GM12878 (cell line): ENCODE data around the gene PINK1. TPM values are rescaled to one million over a fixed set of nuclear protein-coding genes. Genes with fewer than 3 reads are reported as not detected.
A peak's percentile ranks its signal among the peaks of the same experiment; 100 is the strongest.

Source experiments
- ATAC-seq: fragments of 200-7000 bp; cut with Tn5 transposase; 3 replicates; pipeline ENCODE4 v1.9.1; 2020; ENCODE audit warnings: mild to moderate bottlenecking, moderate library complexity
- BruUV-seq: library from RNA; stranded (reverse); fragments of 400-500 nt; replicated peaks from 2 replicates; lab custom pipeline; 2021; lab: Mats Ljungman, UMichigan
- CTCF ChIA-PET: fragments of 300-600 bp; sonication (Branson Sonifier 250); formaldehyde crosslinking; extraction: SDS; loops from one replicate; lab custom pipeline; 2021; ENCODE audit warnings: inconsistent platforms; lab: Yijun Ruan, JAX
- POLR2A ChIA-PET: fragments of 350-600 bp; formaldehyde crosslinking; extraction: SDS; loops from one replicate; lab custom pipeline; 2021; ENCODE audit warnings: inconsistent platforms; lab: Charles Lee
- RAD21 ChIA-PET: fragments of 300-600 bp; sonication (Branson Sonifier 250); formaldehyde crosslinking; loops from one replicate; lab custom pipeline; 2023; ENCODE audit warnings: antibody characterized with exemption; ENCODE audit not compliant: unreplicated experiment; lab: Charles Lee
- SMC1A ChIA-PET: fragments of 300-600 bp; sonication (Branson Sonifier 250); formaldehyde crosslinking; loops from one replicate; lab custom pipeline; 2023; ENCODE audit not compliant: unreplicated experiment, uncharacterized antibody; lab: Charles Lee
- DNase-seq: peaks from one replicate; pipeline ENCODE4 v3.0.0-alpha.2; 2011; ENCODE audit warnings: low read depth, low spot score
- FAIRE-seq: peaks from 3 replicates; lab custom pipeline; 2011; peaks lifted over from hg19 to GRCh38; lab: Jason Lieb, UNC
- H2AFZ ChIP-seq: 2 replicates; pipeline ENCODE4 v1.6.0; 2011; ENCODE audit warnings: low read depth, low read length, control low read depth; ENCODE audit not compliant: control insufficient read depth
- H3K27ac ChIP-seq: 2 replicates; pipeline ENCODE4 v1.5.1; 2011; ENCODE audit warnings: control low read depth; ENCODE audit not compliant: control insufficient read depth, insufficient read depth
- H3K27me3 ChIP-seq, 2 experiments: replicated peaks in 1 of 2; 2 replicates each; pipeline versions ENCODE4 v1.6.0 to v1.6.1; 2011; ENCODE audit warnings: low read length in 1 of 2; ENCODE audit not compliant: control insufficient read depth in 2 of 2, insufficient read depth in 2 of 2
- H3K36me3 ChIP-seq, 2 experiments: 2 replicates each; pipeline ENCODE4 v1.5.1; 2011; ENCODE audit warnings: low read length in 1 of 2; ENCODE audit not compliant: control insufficient read depth in 2 of 2, insufficient read depth in 2 of 2
- H3K4me1 ChIP-seq: 2 replicates; pipeline ENCODE4 v1.6.1; 2011; ENCODE audit warnings: mild to moderate bottlenecking, low read length, moderate library complexity, mixed read lengths; ENCODE audit not compliant: control insufficient read depth, insufficient read depth
- H3K4me2 ChIP-seq: 2 replicates; pipeline ENCODE4 v1.6.0; 2011; ENCODE audit warnings: control low read depth; ENCODE audit not compliant: control insufficient read depth, insufficient read depth
- H3K4me3 ChIP-seq: fragments of 200-600 bp; sonication (generic); 2 replicates; pipeline ENCODE4 v1.5.1; 2016
- H3K79me2 ChIP-seq: 2 replicates; pipeline ENCODE4 v1.6.0; 2011; ENCODE audit warnings: low read length; ENCODE audit not compliant: control insufficient read depth, insufficient read depth
- H3K9ac ChIP-seq: 2 replicates; pipeline ENCODE4 v1.8.0; 2011; ENCODE audit warnings: low read length, control low read depth, mixed read lengths; ENCODE audit not compliant: control insufficient read depth, insufficient read depth
- H3K9me3 ChIP-seq: replicated peaks from 3 replicates; pipeline ENCODE4 v1.5.1; 2011; ENCODE audit warnings: mild to moderate bottlenecking, low read length; ENCODE audit not compliant: control insufficient read depth, insufficient read depth
- H4K20me1 ChIP-seq: 2 replicates; pipeline ENCODE4 v1.6.0; 2011; ENCODE audit not compliant: control insufficient read depth, insufficient read depth
- ATF7 ChIP-seq: fragments of 450-650 bp; IDR thresholded peaks from 2 replicates; pipeline ENCODE4 v1.6.1; 2016; ENCODE audit warnings: low read depth, mild to moderate bottlenecking
- DPF2 ChIP-seq: fragments of 450-650 bp; IDR thresholded peaks from 2 replicates; pipeline ENCODE4 v1.6.1; 2017; ENCODE audit warnings: mild to moderate bottlenecking
- MTA2 ChIP-seq: fragments of 450-650 bp; IDR thresholded peaks from 2 replicates; pipeline ENCODE4 v1.6.1; 2016; ENCODE audit warnings: low read depth, mild to moderate bottlenecking, moderate library complexity
- REST ChIP-seq: IDR thresholded peaks from 2 replicates; pipeline ENCODE4 v1.6.1; 2012; ENCODE audit warnings: mild to moderate bottlenecking, low read depth, low read length
- SIX5 ChIP-seq: IDR thresholded peaks from 2 replicates; pipeline ENCODE4 v1.6.1; 2011; ENCODE audit warnings: mild to moderate bottlenecking, low read depth, low read length, moderate library complexity; ENCODE audit not compliant: severe bottlenecking
- TCF7 ChIP-seq: IDR thresholded peaks from 2 replicates; pipeline ENCODE4 v1.6.1; 2014; ENCODE audit warnings: antibody characterized with exemption, borderline replicate concordance
- YY1 ChIP-seq: IDR thresholded peaks from 2 replicates; pipeline ENCODE4 v1.6.1; 2011; ENCODE audit warnings: low read depth, mild to moderate bottlenecking, low read length
- WGBS: methylation state at CpG from one replicate; pipeline ENCODE4 v1.1.6; 2016; ENCODE audit warnings: low lambda C conversion rate; ENCODE audit not compliant: insufficient replicate concordance, insufficient coverage; ENCODE audit errors: missing lambda C conversion rate; 5-methylcytosine and 5-hydroxymethylcytosine counted together
- in situ Hi-C: fragments of 300-500 bp; cut with MboI; formaldehyde crosslinking; loops from 9 replicates; pipeline ENCODE4 v1.14.3; 2018; ENCODE audit warnings: mixed read lengths
- intact Hi-C: fragments of 100-400 bp; cut with micrococcal nuclease; formaldehyde crosslinking; loops from one replicate; pipeline ENCODE4 v1.14.2; 2022; ENCODE audit not compliant: unreplicated experiment
- polyA plus RNA-seq, 11 experiments: library from polyadenylated mRNA; depleted of rRNA in 4 of 11; unstranded in 6 of 11; stranded (reverse) in 5 of 11; fragments of >200 nt; fragmentation: Nextera tagmentation in 4 of 11; fragmentation: Illumina TruSeq in 1 of 11; extraction: Ambion mirVana in 4 of 11; extraction: Trizol in 1 of 11; gene quantifications; 1 replicate in 1 of 11; 2 replicates in 10 of 11; pipeline versions ENCODE4 v1.2.1 to v1.2.3, GENCODE V29; 2011 to 2016; ENCODE audit warnings: inconsistent platforms in 2 of 11, missing spikeins in 2 of 11, low read depth in 1 of 11
- total RNA-seq, 4 experiments: library from RNA; depleted of rRNA in 3 of 4; stranded (reverse); fragments of >200 nt in 3 of 4; fragmentation: Illumina TruSeq in 1 of 4; extraction: Trizol in 1 of 4; gene quantifications; 2 replicates each; pipeline versions ENCODE4 v1.2.1 to v1.2.3, GENCODE V29; 2013 to 2021
- TF ChIP-seq, protein P1 (sequence below): IDR thresholded peaks from 2 replicates; pipeline ENCODE4 v1.6.1; 2011; ENCODE audit warnings: borderline replicate concordance, low read depth, mild to moderate bottlenecking, moderate library complexity, mixed read lengths, low read length; ENCODE audit not compliant: insufficient read depth; ENCODE audit errors: extremely low read length

The PINK1 gene
- total and polyA plus RNA-seq, 10 of the 15 experiments (the other 5 are each of a cell fraction or from before 2014, with no cell fraction given), result 0.42 to 4.4 (median 1.9) TPM; not detected in 1

DNA sequence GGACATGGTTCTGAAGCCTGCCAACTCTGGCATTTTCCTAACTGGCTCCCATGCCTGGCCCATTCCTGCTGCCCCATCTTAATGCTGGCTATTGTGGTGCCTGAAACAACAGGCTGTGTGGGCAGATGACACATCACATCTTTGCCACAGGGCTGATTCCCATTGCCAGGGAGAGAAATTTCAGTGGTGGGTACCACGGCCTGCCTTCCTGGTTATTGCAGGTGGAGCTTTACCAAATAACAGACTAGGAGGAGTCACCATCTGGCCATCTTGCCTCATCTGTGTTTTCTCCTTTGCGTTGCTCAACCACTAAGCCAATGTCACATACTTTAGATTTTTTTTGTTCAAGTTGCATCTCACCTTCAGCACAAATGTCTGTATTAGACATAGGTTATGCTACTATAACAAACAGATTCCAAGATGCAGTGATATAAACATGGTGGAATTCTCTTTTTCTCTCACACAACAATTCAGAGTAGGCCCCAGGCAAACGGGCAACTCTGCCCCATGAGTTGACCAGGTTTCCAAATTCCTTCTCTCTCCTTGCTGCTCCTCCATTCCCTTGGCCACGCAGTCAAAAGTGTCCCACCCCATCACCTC is 30.3 kb upstream of the PINK1 start (continued):
- TF ChIP-seq REST (no peak), SIX5 (no peak)

GRCh38 chr1:20603504-20604464 is 29.5 kb upstream of the PINK1 start:
- CTCF ChIA-PET, result interaction anchor here (0.7 kb wide), 1 partner anchor 11 kb away, joined by 3 read pairs; no protein-coding TSS in a partner anchor
- ATAC-seq, result no peak
- Histone ChIP-seq H3K4me3 (no peak overlapping the region), H3K9ac (no peak overlapping the region), H3K4me1 (no peaks in the 10 kb centered on the region), H2AFZ (no peak overlapping the region), H3K9me3 (no peaks in the 10 kb centered on the region; the same call in 2 of the 3 replicates), H3K79me2 (no peaks in the 10 kb centered on the region), H4K20me1 (no peaks in the 10 kb centered on the region), H3K36me3 (no peaks in the 10 kb centered on the region), H3K27me3 (no peaks in the 10 kb centered on the region), H3K27ac (no peak overlapping the region), H3K4me2 (no peak overlapping the region)
- BruUV-seq, result no TSS peak
- no peak for DNase-seq
- in situ Hi-C loops, result no loop called here
- SMC1A ChIA-PET, result no interaction called here
- no peak for FAIRE-seq
- RAD21 ChIA-PET, result no interaction called here
- 48% methylated on average over 9 of the region's 9 CpGs for WGBS
- POLR2A ChIA-PET, result no interaction called here
- TF ChIP-seq ATF7 (no peak), MTA2 (no peak), YY1 (peak; percentile 65; the same call in 1 of the 2 replicates), TCF7 (no peak), SIX5 (peak; percentile 4), DPF2 (no peak)
- TF ChIP-seq, protein P1, sequence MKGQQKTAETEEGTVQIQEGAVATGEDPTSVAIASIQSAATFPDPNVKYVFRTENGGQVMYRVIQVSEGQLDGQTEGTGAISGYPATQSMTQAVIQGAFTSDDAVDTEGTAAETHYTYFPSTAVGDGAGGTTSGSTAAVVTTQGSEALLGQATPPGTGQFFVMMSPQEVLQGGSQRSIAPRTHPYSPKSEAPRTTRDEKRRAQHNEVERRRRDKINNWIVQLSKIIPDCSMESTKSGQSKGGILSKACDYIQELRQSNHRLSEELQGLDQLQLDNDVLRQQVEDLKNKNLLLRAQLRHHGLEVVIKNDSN, result peak; percentile 27
- intact Hi-C loops, result no loop called here
